HG03196 (cell line): ENCODE data around the gene CMPK1.

Source experiments
- ATAC-seq: cut with Tn5 transposase; IDR thresholded peaks from one replicate; pipeline ENCODE4 v1.9.1; 2021; ENCODE audit not compliant: unreplicated experiment

The CMPK1 gene

GRCh38 chr1:47393141-47393540 lies 59.6 kb downstream of the CMPK1 start:
- ATAC-seq = no peak

- ATAC-seq = no peak
Measured at GRCh38 chr1:47395433-47395832, 61.8 kb downstream of the CMPK1 start.

- no peak for ATAC-seq
Measured at GRCh38 chr1:47396671-47397196, 63.1 kb downstream of the CMPK1 start.

- ATAC-seq = no peak
Measured at GRCh38 chr1:47399138-47399845, 65.7 kb downstream of the CMPK1 start.

GRCh38 chr1:47399846-47400155 lies 66.2 kb downstream of the CMPK1 start:
- ATAC-seq = no peak

GRCh38 chr1:47401761-47402160 lies 68.2 kb downstream of the CMPK1 start:
- no peak for ATAC-seq

- no peak for ATAC-seq
Measured at GRCh38 chr1:47402591-47402990, 69.0 kb downstream of the CMPK1 start.

- ATAC-seq = no peak
Measured at GRCh38 chr1:47403321-47403910, 69.8 kb downstream of the CMPK1 start.

GRCh38 chr1:47405697-47406096 lies 72.1 kb downstream of the CMPK1 start:
- ATAC-seq = no peak

GRCh38 chr1:47406966-47407365 lies 73.4 kb downstream of the CMPK1 start:
- no peak for ATAC-seq

- no peak for ATAC-seq
Measured at GRCh38 chr1:47407481-47407880, 73.9 kb downstream of the CMPK1 start.

GRCh38 chr1:47409311-47410067 lies 75.9 kb downstream of the CMPK1 start:
- no peak for ATAC-seq

- no peak for ATAC-seq
Measured at GRCh38 chr1:47410068-47410455, 76.5 kb downstream of the CMPK1 start.

GRCh38 chr1:47411436-47411835 lies 77.8 kb downstream of the CMPK1 start:
- ATAC-seq = no peak

GRCh38 chr1:47412437-47412836 lies 78.8 kb downstream of the CMPK1 start:
- ATAC-seq = no peak

GRCh38 chr1:47415728-47416318 lies 82.2 kb downstream of the CMPK1 start, which contains the start of gene FOXE3:
TSS of gene FOXE3 (plus strand) at chr1:47416285. CDS start at chr1:47416316, 31 bp downstream.
- ATAC-seq = no peak

GRCh38 chr1:47416319-47417169 lies 83.0 kb downstream of the CMPK1 start:
- ATAC-seq = no peak

GRCh38 chr1:47417170-47418044 lies 83.8 kb downstream of the CMPK1 start:
- no peak for ATAC-seq

GRCh38 chr1:47418122-47418521 lies 84.5 kb downstream of the CMPK1 start:
- ATAC-seq = no peak
